Peyer's patch (tissue), 4 donors: ENCODE measurements around the gene MGAT3.

ENCODE experiments used
- CTCF ChIP-seq, 6 experiments: fragments of 450-650 bp in 4 of 6; fragments of 200-600 bp in 2 of 6; sonication (generic) in 1 of 6; IDR thresholded peaks; one replicate each; pipeline ENCODE4 v1.5.1; 2017 to 2019; ENCODE audit warnings: antibody characterized with exemption in 6 of 6, mild to moderate bottlenecking in 3 of 6, moderate library complexity in 1 of 6
- POLR2A ChIP-seq, 2 donors: fragments of 450-650 bp; IDR thresholded peaks; one replicate each; pipeline ENCODE4 v1.5.1; 2017; ENCODE audit warnings: antibody characterized with exemption in 2 of 2, mild to moderate bottlenecking in 2 of 2, moderate library complexity in 2 of 2

GRCh38 chr22:39430576-39431150 is 26.1 kb upstream of the MGAT3 start:
- no peak for TF ChIP-seq CTCF (IDR thresholded peaks at IDR 0.05)
- TF ChIP-seq POLR2A (IDR thresholded peaks at IDR 0.05) = no peak
